ENCODE results near the gene CPHXL2.

The CPHXL2 gene

GRCh38 chr16:75676909-75677308, at the start of gene CPHXL2:
TSS of gene CPHXL2 (minus strand) at chr16:75677009. CDS start at chr16:75676999, 10 bp downstream.
- DNase-seq (ENCODE audit: low spot score): no peak

GRCh38 chr16:75726390-75726789, 49.6 kb upstream of the CPHXL2 start, which contains the start of gene CPHXL:
TSS of gene CPHXL (minus strand) at chr16:75726490. CDS start at chr16:75726442, 48 bp downstream.
- no peak for DNase-seq (ENCODE audit: low spot score)

GRCh38 chr16:75718452-75718851, 41.6 kb upstream of the CPHXL2 start:
- no peak for DNase-seq (ENCODE audit: low spot score)

- no peak for DNase-seq (ENCODE audit: low spot score)
Measured at GRCh38 chr16:75714661-75715060, 37.9 kb upstream of the CPHXL2 start.

- DNase-seq (ENCODE audit: low spot score): no peak
Measured at GRCh38 chr16:75710344-75710743, 33.5 kb upstream of the CPHXL2 start.

GRCh38 chr16:75703306-75703705, 26.5 kb upstream of the CPHXL2 start:
- DNase-seq (ENCODE audit: low spot score): peak; percentile 30

GRCh38 chr16:75702242-75702641, 25.4 kb upstream of the CPHXL2 start:
- no peak for DNase-seq (ENCODE audit: low spot score)

- no peak for DNase-seq (ENCODE audit: low spot score)
Measured at GRCh38 chr16:75701361-75701760, 24.6 kb upstream of the CPHXL2 start, which contains the start of gene DUXB. TSS of gene DUXB (minus strand) at chr16:75701461. CDS start at chr16:75701418, 43 bp downstream.

GRCh38 chr16:75697571-75697970, 20.8 kb upstream of the CPHXL2 start:
- no peak for DNase-seq (ENCODE audit: low spot score)

- DNase-seq (ENCODE audit: low spot score): no peak
Measured at GRCh38 chr16:75695708-75696107, 18.9 kb upstream of the CPHXL2 start.

GRCh38 chr16:75687361-75687760, 10.6 kb upstream of the CPHXL2 start:
- no peak for DNase-seq (ENCODE audit: low spot score)

- no peak for DNase-seq (ENCODE audit: low spot score)
Measured at GRCh38 chr16:75682308-75682707, 5.5 kb upstream of the CPHXL2 start.

- no peak for DNase-seq (ENCODE audit: low spot score)
Measured at GRCh38 chr16:75679366-75679765, 2.6 kb upstream of the CPHXL2 start.

- DNase-seq (ENCODE audit: low spot score): no peak
Measured at GRCh38 chr16:75667503-75667902, 9.3 kb downstream of the CPHXL2 start.

GRCh38 chr16:75660726-75661302, 16.0 kb downstream of the CPHXL2 start:
- DNase-seq (ENCODE audit: low spot score): no peak

GRCh38 chr16:75660321-75660720, 16.5 kb downstream of the CPHXL2 start:
- DNase-seq (ENCODE audit: low spot score): no peak

GRCh38 chr16:75658175-75658574, 18.6 kb downstream of the CPHXL2 start:
- no peak for DNase-seq (ENCODE audit: low spot score)

- DNase-seq (ENCODE audit: low spot score): no peak
Measured at GRCh38 chr16:75653922-75654321, 22.9 kb downstream of the CPHXL2 start.

GRCh38 chr16:75648265-75649076, 28.3 kb downstream of the CPHXL2 start:
- DNase-seq (ENCODE audit: low spot score): peak; percentile 79

- peak; percentile 95 for DNase-seq (ENCODE audit: low spot score)
Measured at GRCh38 chr16:75647492-75648264, 29.1 kb downstream of the CPHXL2 start, which contains the start of the genes KARS1 and TERF2IP. TSS of gene KARS1 (minus strand) at chr16:75647665. CDS start at chr16:75647639, 26 bp downstream. TSS of gene TERF2IP (plus strand) at chr16:75647773. CDS start at chr16:75647883, 110 bp downstream.

- no peak for DNase-seq (ENCODE audit: low spot score)
Measured at GRCh38 chr16:75647112-75647491, 29.7 kb downstream of the CPHXL2 start.

GRCh38 chr16:75644240-75645012, 32.4 kb downstream of the CPHXL2 start:
- DNase-seq (ENCODE audit: low spot score): no peak

All from RKO (cell line).